HEK293T (cell line): ENCODE measurements around the gene SLC26A8.

Source experiments
- ELF4 ChIP-seq: fragments of 450-650 bp; IDR thresholded peaks from 2 replicates; pipeline ENCODE4 v1.6.1; 2017; ENCODE audit warnings: antibody characterized with exemption
- FOXM1 ChIP-seq: fragments of 450-650 bp; IDR thresholded peaks from 2 replicates; pipeline ENCODE4 v1.6.1; 2017; ENCODE audit warnings: mild to moderate bottlenecking, borderline replicate concordance
- SUZ12 ChIP-seq: fragments of 450-650 bp; IDR thresholded peaks from 2 replicates; pipeline ENCODE4 v1.6.1; 2016; ENCODE audit warnings: mild to moderate bottlenecking

DNA sequence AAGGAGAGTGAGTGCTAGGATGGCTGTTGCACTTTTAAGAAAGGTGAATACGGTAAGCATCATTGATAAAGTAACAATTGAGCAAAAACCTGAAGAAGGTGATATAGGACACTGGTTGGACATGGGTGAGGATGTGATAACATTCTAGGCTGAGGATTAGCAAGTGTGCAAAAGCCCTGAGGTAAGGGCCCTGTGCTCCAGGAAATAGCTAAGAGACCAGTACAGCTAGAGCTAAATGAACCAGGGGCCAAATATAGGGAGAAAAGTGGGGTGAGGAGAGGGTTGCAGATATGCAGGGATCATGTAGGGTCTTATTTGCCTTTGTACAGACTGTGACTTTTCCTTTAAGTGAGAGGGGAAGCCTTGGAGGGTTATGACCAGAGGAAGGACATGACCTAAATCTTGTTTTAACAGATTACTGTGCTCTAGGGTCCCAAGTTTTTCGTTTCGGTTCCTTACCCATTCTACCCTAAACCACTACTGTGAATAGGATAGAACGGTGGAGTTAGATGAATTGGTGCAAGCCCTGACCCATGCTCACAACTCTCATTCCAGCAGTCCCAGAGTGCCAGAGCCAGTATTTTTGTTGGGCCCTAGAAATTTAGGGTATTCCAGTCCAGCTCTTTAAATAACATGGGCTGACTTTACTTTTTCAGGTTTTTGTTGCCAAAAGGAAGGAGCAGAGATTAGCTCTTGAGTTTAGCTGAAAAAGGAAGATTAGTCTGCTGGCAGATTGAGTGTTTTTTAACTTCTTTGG lies 13.9 kb upstream of the SLC26A8 start:
- TF ChIP-seq FOXM1 (no peak), ELF4 (no peak), SUZ12 (no peak)
